ENCODE data around the gene ATN1.
A peak's percentile ranks its signal among the peaks of the same experiment; 100 is the strongest.
"Not testable (repeated sequence)": the region's sequence is repeated elsewhere in the genome, so short reads cannot be mapped to it uniquely, and the experiment has no call there.

The ATN1 gene, protein sequence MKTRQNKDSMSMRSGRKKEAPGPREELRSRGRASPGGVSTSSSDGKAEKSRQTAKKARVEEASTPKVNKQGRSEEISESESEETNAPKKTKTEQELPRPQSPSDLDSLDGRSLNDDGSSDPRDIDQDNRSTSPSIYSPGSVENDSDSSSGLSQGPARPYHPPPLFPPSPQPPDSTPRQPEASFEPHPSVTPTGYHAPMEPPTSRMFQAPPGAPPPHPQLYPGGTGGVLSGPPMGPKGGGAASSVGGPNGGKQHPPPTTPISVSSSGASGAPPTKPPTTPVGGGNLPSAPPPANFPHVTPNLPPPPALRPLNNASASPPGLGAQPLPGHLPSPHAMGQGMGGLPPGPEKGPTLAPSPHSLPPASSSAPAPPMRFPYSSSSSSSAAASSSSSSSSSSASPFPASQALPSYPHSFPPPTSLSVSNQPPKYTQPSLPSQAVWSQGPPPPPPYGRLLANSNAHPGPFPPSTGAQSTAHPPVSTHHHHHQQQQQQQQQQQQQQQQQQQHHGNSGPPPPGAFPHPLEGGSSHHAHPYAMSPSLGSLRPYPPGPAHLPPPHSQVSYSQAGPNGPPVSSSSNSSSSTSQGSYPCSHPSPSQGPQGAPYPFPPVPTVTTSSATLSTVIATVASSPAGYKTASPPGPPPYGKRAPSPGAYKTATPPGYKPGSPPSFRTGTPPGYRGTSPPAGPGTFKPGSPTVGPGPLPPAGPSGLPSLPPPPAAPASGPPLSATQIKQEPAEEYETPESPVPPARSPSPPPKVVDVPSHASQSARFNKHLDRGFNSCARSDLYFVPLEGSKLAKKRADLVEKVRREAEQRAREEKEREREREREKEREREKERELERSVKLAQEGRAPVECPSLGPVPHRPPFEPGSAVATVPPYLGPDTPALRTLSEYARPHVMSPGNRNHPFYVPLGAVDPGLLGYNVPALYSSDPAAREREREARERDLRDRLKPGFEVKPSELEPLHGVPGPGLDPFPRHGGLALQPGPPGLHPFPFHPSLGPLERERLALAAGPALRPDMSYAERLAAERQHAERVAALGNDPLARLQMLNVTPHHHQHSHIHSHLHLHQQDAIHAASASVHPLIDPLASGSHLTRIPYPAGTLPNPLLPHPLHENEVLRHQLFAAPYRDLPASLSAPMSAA (N-terminal part only)

DNA sequence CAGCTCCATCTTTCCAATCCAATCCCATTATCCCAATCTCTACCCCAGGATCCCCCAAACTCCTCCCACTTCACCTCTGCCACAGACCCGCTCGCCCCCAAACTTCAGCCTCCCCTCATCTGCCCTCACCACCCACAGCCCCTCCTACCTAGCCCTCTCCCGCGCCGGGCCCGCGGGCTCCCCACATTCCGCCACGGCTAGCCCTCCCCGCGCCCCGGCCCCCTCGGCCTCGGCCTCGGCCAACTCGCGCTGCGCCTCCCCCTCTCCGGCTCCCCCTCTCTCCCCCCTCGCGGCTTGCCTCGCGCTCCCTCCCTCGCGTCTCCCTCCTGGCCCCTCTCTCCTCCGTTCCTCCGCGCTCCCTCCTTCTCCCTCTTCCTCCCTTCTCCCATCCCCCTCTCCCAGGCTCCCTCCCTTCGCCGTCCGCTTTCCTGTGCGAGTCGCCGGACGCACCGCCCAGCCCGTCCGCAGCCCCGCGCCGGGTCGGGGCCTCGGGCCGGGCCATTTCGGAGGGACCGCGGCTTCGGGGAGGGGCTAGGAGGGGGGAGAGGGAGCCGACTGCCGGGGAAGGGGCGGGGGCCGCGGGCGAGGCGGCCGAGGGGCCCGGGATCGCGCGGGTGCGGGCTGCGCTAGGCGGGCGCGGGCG lies at the start of gene ATN1:
TSS of gene ATN1 (plus strand) at position 581 of the 643 bp plus-strand sequence. CDS start 6,043 bp downstream, outside the sequence.
- no peak for DNase-seq (ENCODE audit: low read depth, low spot score)

DNA sequence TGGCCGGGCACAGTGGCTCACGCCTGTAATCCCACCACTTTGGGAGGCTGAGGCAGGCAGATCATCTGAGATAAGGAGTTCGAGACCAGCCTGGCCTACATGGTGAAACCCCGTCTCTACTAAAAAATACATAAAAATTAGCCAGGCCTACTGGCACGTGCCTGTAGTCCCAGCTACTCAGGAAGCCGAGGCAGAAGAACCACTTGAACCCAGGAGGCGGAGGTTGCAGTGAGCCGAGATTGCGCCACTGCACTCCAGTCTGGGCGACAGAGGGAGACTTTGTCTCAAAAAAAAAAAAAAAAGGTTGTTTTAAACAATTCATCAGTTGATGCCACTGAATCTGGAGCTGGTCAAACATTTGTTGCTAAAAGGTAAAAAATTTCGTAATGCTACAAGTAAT lies 47.9 kb upstream of the ATN1 start:
- DNase-seq (ENCODE audit: low read depth, low spot score): not testable (repeated sequence)

DNA sequence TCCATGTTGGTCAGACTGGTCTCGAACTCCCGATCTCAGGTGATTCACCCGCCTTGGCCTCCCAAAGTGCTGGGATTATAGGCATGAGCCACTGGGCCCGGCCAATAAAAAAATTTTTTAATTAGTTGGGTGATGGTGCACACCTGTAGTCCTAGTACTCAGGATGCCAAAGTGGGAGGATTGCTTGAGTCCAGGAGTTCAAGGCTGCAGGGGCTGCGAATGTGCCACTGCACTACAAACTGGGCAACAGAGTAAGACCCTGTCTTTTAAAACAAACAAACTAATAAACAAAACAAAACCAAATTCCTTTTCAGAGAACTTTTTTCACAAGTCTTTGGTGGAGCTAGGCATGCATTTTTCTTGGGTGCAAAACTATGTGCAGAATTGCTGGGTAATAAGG lies 44.5 kb upstream of the ATN1 start:
- DNase-seq (ENCODE audit: low read depth, low spot score): no peak

DNA sequence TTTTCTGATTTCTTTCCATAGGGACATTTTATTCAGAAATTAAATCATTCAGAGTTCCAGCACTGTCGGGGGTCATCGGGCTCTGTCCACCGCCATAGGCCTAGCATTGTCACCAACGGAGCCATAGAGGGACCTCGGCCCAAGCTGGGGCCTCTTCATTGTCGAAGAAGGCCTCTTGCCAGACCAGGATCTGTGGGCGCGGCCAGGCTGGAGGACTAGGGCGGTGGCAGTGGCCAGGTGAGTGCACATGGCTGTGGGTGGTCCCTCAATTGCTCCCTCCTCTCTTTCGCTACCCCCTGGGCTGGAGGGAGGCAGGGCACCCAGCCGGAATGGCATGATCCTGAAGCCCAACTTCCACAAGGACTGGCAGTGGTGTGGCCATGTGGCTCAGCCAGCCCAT lies 44.1 kb upstream of the ATN1 start:
- no peak for DNase-seq (ENCODE audit: low read depth, low spot score)

DNA sequence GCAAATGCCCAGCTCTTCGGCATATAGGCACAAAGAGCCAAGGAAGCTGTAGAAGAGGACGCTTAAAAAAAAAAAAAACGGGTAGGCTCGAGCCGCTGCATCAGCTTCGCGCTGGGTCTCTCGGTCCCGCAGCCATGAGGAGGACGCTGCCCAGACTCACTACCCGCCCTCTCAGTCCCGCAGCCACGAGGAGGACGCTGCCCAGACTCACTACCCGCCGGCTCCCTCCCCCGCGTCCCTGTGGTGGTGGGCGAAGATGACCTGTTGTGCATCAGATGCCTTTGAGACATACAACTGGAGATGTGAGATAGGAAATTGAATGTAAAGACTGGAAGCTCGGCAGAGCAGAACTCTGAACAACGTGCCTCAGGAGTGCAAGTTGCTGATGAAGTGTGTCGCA lies 43.2 kb upstream of the ATN1 start:
- DNase-seq (ENCODE audit: low read depth, low spot score): no peak

DNA sequence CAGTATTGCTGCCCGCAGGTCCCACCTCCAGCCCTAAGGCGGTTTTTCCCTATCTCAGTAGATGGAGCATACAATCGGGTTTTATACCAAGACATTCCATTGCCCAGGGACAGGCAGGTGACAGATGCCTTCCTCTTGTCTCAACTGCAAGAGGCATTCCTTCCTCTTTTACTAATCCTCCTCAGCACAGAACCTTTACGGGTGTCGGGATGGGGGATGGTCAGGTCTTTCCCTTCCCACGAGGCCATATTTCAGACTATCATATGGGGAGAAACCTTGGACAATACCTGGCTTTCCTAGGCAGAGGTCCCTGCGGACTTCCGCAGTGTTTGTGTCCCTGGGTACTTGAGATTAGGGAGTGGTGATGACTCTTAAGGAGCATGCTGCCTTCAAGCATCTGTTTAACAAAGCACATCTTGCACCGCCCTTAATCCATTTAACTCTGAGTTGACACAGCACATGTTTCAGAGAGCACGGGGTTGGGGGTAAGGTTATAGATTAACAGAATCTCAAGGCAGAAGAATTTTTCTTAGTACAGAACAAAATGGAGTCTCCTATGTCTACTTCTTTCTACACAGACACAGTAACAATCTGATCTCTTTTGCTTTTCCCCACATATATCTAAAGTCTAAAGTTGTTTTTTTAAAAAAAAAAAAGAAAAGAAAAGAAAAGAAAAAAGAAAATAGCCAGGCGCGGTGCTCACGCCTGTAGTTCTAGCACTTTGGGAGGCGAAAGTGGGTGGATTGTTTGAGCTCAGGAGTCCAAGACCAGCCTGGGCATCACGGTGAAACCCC lies 41.4 kb upstream of the ATN1 start:
- DNase-seq (ENCODE audit: low read depth, low spot score): not testable (repeated sequence)

DNA sequence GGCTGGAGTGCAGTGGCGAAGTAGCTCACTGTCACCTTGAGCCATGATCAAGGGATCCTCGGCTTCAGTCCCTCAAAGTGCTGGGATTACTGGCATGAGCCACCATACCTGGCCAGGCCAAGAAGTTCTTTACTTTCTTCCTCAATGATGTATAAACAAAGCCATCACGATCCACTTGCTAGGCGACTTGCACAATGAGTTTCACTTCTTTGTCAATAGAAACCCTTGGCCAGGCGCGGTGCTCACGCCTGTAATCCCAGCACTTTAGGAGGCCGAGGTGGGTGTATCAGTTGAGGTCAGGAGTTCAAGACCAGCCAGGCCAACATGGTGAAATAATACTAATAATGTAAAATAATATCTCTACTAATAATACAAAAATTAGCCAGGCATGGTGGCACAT lies 40.3 kb upstream of the ATN1 start:
- no peak for DNase-seq (ENCODE audit: low read depth, low spot score)

DNA sequence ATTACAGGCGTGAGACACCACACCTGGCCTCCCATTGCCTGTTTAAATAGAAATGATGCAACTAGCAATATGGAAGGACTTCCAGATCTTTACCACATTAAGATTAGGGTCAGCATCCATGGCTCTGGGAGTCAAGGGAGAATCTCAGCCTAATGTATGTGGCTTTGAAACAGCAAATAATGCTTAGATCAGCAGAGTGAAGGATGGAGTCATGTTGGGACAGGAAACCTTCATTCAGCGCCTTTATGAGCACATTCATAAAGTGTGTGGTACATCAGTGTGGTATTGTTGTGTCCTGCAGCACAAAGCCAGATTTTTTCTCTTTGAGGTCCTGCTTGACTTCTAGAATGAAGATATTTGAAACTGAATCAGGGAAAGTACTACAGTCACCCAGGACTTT lies 39.4 kb upstream of the ATN1 start:
- DNase-seq (ENCODE audit: low read depth, low spot score): no peak

DNA sequence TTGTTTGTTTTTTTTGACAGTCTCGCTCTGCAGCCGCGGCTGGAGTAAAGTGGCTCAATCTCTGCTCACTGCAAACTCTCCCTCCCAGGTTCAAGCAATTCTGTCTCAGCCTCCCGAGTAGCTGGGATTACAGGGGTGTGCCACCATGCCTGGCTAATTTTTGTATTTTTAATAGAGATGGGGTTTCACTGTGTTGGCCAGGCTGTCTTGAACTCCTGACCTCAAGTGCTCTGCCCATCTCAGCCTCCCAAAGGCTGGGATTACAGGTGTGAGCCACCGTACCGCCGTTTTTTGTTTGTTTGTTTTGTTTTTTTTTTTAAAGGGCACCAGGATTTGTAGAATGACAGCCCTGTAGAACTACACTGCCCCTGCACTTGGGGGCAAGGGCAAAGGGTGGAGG lies 39.0 kb upstream of the ATN1 start:
- not testable (repeated sequence) for DNase-seq (ENCODE audit: low read depth, low spot score)

DNA sequence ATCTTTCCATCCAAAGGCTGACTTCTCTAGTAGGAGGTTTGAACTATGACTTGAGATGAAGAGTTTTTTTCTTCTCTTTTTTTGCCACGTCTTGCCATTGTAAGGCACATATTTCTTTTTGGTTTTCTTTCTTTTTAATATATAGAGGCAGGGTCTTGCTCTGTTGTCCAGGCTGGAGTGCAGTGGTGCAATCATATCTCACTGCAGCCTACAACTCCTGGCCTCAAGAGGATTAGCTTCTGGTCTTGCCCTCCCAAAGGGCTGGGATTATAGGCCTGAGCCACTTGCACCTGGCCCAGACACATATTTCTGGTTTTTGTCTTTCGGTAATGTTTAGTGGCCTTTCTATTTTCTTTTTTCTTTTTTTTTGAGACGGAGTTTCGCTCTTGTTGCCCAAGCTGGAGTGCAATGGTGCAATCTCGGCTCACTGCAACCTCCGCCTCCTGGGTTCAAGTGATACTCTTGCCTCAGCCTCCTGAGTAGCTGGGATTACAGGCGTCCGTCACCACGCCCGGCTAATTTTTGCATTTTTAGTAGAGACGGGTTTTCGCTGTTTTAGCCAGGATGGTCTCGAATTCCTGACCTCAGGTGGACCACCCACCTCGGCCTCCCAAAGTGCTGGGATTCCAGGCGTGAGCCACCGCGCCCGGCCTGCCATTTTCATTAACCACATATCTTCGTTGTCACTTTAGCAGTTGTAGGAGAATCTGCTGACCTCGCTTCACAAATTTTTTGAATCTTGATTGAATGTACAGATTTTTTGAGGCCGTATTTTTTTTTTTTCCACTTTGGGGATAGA lies 37.8 kb upstream of the ATN1 start:
- not testable (repeated sequence) for DNase-seq (ENCODE audit: low read depth, low spot score)

DNA sequence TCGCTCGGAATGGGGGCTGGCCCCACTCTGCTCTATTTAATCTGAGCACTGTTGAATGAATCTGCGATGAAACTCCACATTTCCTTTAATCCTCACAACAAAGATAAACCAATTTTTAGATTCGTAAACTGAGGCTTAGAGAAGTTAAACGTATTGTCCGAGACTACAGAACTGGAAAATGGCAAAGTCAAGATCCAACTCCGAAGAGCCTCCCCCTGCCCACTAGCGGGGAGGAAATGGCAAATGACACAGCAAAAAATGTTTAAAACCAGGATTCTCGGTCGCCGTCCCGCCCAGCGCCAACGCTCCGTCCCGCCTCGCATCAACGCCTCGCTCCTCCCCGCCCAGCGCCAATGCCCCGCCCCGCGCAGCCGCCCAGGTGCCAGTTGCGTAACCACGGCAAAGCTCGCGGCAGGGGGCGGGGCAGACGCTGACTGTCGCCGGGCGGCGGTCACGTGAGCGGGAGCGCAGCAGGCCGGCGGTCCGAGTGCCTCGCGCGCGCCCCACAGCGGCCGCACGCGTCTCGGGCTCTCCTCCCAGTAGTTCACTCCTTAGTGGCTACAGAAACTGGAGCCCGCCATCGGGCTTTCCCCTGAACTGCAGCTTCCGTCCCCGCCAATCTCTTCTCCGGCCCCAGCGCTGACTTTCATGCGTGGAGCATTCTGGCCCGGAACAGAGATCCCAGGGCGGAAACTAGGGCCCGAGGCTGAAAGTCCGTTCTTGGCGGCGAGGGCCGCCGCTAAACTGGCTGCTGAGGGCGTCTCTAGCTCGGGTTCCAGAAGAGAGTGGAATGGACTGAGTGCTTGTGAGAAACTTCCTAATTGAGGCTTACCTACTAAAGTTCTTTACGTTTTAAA lies 36.7 kb upstream of the ATN1 start:
- DNase-seq (ENCODE audit: low read depth, low spot score): peak; percentile 84

DNA sequence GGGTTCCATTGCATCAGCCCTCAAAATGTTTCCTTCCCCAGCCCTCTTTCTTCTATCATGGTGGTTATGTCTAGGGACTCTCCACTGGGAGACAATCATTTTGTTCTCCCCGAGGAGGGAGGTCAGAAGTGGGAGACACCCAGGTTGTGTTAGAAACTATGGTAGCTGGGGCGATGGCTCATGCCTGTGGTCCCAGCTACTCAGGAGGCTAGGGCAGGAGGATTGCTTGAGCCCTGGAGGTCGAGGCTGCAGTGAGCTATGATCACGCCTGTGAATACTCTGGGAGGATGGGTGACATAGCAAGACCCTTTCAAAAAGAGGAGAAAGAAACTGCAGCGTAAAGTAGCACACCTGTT lies 36.1 kb upstream of the ATN1 start:
- DNase-seq (ENCODE audit: low read depth, low spot score): no peak

DNA sequence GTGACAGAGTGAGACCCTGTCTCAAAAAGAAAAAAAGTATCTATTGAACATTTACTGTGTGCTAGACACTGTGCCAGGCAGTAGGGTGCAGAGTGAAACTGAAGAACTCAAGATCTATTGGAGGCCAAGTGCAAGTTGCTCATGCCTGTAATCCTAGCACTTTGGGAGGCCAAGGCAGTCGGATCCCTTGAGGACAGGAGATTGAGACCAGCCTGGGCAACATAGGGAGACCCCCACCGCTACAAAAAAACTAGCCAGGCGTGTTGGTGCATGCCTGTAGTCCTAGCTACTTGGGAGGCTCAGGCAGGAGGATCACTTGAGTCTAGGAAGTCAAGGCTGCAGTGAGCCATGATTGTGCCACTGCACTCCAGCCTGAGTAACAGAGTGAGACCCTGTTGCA lies 35.1 kb upstream of the ATN1 start:
- DNase-seq (ENCODE audit: low read depth, low spot score): not testable (repeated sequence)

DNA sequence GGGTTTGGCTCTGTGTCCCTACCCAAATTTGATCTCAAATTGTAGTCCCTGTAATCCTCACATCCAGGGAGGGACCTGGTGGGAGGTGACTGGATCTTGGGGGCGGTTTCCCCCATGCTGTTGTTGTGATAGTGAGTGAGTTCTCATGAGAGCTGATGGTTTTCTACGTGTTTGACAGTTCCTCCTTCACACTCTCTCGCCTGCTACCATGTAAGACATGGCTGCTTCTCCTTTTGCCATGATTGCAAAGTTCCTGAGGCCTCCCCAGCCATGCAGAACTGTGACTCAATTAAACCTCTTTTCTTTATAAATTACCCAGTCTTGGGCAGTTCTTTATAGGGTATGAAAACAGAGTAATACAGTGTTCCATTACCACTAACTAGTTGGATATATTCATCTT lies 33.4 kb upstream of the ATN1 start:
- no peak for DNase-seq (ENCODE audit: low read depth, low spot score)

DNA sequence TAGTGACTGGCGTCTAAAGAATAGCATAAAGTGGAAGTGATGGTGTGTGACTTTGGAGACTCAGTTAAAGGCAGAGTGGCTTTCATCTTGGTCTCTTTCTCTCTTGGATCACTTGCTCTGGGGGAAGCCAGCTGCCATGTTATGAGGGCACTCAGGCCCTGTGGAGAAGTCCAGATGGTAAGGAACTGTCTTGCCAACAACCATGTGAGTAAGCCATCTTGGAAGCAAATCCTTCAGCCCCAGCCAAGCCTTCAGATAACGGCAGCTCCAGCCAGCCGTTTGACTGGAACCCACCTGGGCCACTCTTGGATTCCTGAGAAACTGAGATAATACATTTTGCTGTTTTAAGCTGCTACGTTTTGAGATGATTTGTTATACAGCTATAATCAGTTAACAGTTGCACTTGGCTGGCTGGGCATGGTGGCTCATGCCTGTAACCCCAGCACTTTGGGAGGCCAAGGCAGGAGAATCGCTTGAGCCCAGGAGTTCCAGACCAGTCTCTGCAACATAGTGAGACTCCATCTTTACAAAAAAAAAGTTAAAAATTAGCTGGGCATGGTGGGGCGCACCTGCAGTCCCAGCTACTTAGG lies 30.8 kb upstream of the ATN1 start:
- DNase-seq (ENCODE audit: low read depth, low spot score): no peak

DNA sequence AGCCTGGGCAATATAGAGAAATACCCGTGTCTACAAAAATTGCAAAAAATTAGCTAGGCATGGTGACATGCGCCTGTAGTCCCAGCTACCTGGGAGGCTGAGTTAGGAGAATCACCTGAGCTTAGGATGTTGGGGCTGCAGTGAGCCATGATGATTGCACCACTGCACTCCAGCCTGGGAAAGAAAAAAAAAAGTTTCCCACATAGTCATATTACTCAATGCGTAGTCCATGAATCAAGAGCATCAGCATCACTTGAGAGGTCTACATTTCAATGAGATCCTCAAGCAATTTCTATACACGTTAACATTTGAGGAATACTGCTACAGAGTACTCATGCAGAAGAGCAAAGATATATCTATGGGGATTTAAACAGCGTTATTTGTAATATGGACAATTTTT lies 28.3 kb upstream of the ATN1 start:
- DNase-seq (ENCODE audit: low read depth, low spot score): no peak

DNA sequence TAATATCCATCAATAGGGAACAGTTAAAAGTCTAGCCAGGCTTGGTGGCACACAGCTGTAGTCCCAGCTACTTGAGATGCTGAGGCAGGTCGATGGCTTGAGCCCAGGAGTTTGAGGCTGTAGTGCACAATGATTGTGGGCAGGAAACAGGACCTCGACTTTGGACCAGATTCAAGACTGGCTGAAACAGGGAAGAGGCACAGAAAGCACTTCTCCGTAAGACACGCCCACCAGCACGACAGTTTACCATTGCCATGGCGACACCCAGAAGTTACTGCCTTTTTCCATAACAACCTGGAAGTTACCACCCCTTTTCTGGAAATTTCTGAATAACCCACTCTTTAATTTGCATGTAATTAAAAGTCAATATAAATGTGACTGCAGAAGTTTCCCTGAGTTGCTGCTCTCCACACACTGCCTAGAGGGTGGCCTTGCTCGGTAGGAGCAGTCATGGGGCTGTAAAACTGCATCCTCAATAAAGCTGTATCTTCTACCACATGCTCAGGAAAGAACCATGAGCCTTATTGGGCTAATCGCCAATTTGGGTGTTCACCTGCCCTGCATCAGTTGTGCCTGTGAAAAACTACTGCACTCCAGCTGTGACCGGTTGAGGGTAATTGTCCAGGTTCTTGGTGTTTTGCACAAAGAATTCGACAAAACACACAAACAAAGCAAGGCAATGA lies 27.8 kb upstream of the ATN1 start:
- DNase-seq (ENCODE audit: low read depth, low spot score): no peak

DNA sequence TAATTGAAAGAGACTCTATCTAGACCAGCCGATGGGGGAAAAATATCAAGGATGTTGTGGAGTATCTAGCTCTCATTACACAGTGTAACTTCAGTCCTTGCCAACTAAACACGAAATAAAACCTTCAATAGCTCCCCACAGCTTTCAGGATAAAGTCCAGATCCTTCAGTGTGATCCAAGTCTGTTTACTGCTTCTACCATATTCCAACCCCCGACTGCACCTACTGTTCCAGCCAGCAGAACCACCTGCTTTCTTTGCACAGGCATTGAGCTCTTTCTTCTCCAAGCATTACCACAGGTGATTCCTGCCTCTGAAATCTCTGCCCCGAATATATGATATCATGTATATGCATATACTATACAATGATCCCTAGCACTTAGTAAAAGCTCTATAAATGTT lies 25.3 kb upstream of the ATN1 start:
- DNase-seq (ENCODE audit: low read depth, low spot score): no peak
